GM23338 (cell line): Measurements from ENCODE around the gene NID2. TPM values are rescaled to one million over a fixed set of nuclear protein-coding genes. Genes with fewer than 3 reads are reported as not detected.

Experiments
- ATAC-seq: fragments of 200-7000 bp; cut with Tn5 transposase; 3 replicates; pipeline ENCODE4 v1.9.1; 2020
- DNase-seq: peaks from one replicate; pipeline ENCODE4 v3.0.0-alpha.2; 2015; ENCODE audit warnings: low spot score
- H2AFZ ChIP-seq: fragments of 200-600 bp; sonication (generic); 2 replicates; pipeline ENCODE4 v1.8.0; 2016; ENCODE audit warnings: antibody characterized with exemption, mild to moderate bottlenecking, moderate library complexity
- H3F3A ChIP-seq: fragments of 200-600 bp; sonication (generic); replicated peaks from 2 replicates; pipeline ENCODE4 v1.8.0; 2017; ENCODE audit warnings: antibody characterized with exemption, mixed run types, low read depth
- H3K27ac ChIP-seq: fragments of 200-600 bp; sonication (generic); 2 replicates; pipeline ENCODE4 v1.6.1; 2016; ENCODE audit warnings: low read depth
- H3K27me3 ChIP-seq: fragments of 200-600 bp; sonication (generic); 2 replicates; pipeline ENCODE4 v1.8.0; 2016; ENCODE audit warnings: mild to moderate bottlenecking, mixed run types, moderate library complexity; ENCODE audit not compliant: insufficient read depth
- H3K36me3 ChIP-seq: fragments of 200-600 bp; sonication (generic); 2 replicates; pipeline ENCODE4 v1.8.0; 2016; ENCODE audit warnings: mild to moderate bottlenecking; ENCODE audit not compliant: insufficient read depth
- H3K4me1 ChIP-seq: fragments of 200-600 bp; sonication (generic); 2 replicates; pipeline ENCODE4 v1.8.0; 2016; ENCODE audit warnings: mild to moderate bottlenecking, moderate library complexity; ENCODE audit not compliant: insufficient read depth
- H3K4me2 ChIP-seq: fragments of 200-600 bp; sonication (generic); 2 replicates; pipeline ENCODE4 v1.7.1; 2017; ENCODE audit warnings: mixed run types
- H3K4me3 ChIP-seq: fragments of 200-600 bp; sonication (generic); 2 replicates; pipeline ENCODE4 v1.6.1; 2016; ENCODE audit warnings: mixed run types
- H3K79me2 ChIP-seq: fragments of 200-600 bp; sonication (generic); replicated peaks from 2 replicates; pipeline ENCODE4 v1.8.0; 2017; ENCODE audit warnings: mild to moderate bottlenecking; ENCODE audit not compliant: insufficient read depth
- H3K9me2 ChIP-seq: fragments of 200-600 bp; sonication (generic); 2 replicates; pipeline ENCODE4 v1.8.0; 2017; ENCODE audit not compliant: insufficient read depth
- H4K20me1 ChIP-seq: fragments of 200-600 bp; sonication (generic); replicated peaks from 2 replicates; pipeline ENCODE4 v1.8.0; 2017; ENCODE audit warnings: mild to moderate bottlenecking; ENCODE audit not compliant: insufficient read depth
- H3K27ac Mint-ChIP-seq: 2 replicates; pipeline ENCODE4 v1.8.0; 2020; ENCODE audit warnings: inconsistent platforms, mild to moderate bottlenecking, moderate library complexity, mixed read lengths
- H3K27me3 Mint-ChIP-seq: 3 replicates; pipeline ENCODE4 v1.8.0; 2022; ENCODE audit warnings: low read depth, mild to moderate bottlenecking, moderate library complexity, mixed read lengths, inconsistent platforms; ENCODE audit not compliant: insufficient read depth, poor library complexity
- H3K36me3 Mint-ChIP-seq: 3 replicates; pipeline ENCODE4 v1.8.0; 2021; ENCODE audit warnings: low read depth, mild to moderate bottlenecking, inconsistent platforms, moderate library complexity, mixed read lengths
- H3K4me1 Mint-ChIP-seq: 3 replicates; pipeline ENCODE4 v1.8.0; 2020; ENCODE audit warnings: mild to moderate bottlenecking, inconsistent platforms, mixed read lengths
- H3K4me3 Mint-ChIP-seq: 3 replicates; pipeline ENCODE4 v1.8.0; 2021; ENCODE audit warnings: moderate library complexity, mild to moderate bottlenecking, inconsistent platforms, mixed read lengths
- H3K9me3 Mint-ChIP-seq: 3 replicates; pipeline ENCODE4 v1.8.0; 2020; ENCODE audit warnings: moderate library complexity, mild to moderate bottlenecking, inconsistent platforms, mixed read lengths
- CREB1 ChIP-seq: fragments of 250-450 bp; sonication (Bioruptor Pico); IDR thresholded peaks from 2 replicates; pipeline ENCODE4 v1.5.0; 2020; ENCODE audit warnings: low read depth, mild to moderate bottlenecking, moderate library complexity
- CTCF ChIP-seq, 2 experiments: fragments of 200-600 bp in 1 of 2; sonication (generic) in 1 of 2; conservative IDR thresholded peaks; 2 replicates each; pipeline versions ENCODE4 v1.5.1 to v1.6.1; 2016 to 2017; ENCODE audit warnings: antibody characterized with exemption in 2 of 2, low read depth in 2 of 2, mild to moderate bottlenecking in 2 of 2, moderate library complexity in 1 of 2
- EZH2 ChIP-seq: fragments of 200-600 bp; sonication (generic); IDR thresholded peaks from one replicate; pipeline ENCODE4 v1.8.0; 2017; ENCODE audit warnings: antibody characterized with exemption, mild to moderate bottlenecking, low read depth; ENCODE audit not compliant: unreplicated experiment
- EZH2phosphoT487 ChIP-seq: fragments of 200-600 bp; sonication (generic); IDR thresholded peaks from one replicate; pipeline ENCODE4 v1.8.1; 2018; ENCODE audit warnings: antibody characterized with exemption; ENCODE audit not compliant: unreplicated experiment
- JUNB ChIP-seq: IDR thresholded peaks from one replicate; pipeline ENCODE4 v1.6.1; 2016; ENCODE audit warnings: antibody characterized with exemption; ENCODE audit not compliant: unreplicated experiment
- NANOG ChIP-seq: IDR thresholded peaks from 2 replicates; pipeline ENCODE4 v1.6.1; 2016; ENCODE audit warnings: antibody characterized with exemption, borderline replicate concordance
- POLR2AphosphoS5 ChIP-seq: IDR thresholded peaks from 2 replicates; pipeline ENCODE4 v1.6.1; 2016; ENCODE audit warnings: antibody characterized with exemption, low read depth
- ZNF114 ChIP-seq: fragments of 250-450 bp; sonication (Bioruptor Pico); IDR thresholded peaks from 2 replicates; pipeline ENCODE4 v1.5.0; 2020; ENCODE audit warnings: mild to moderate bottlenecking, moderate library complexity
- ZNF331 ChIP-seq: fragments of 250-450 bp; sonication (Bioruptor Pico); IDR thresholded peaks from 2 replicates; pipeline ENCODE4 v1.5.0; 2020; ENCODE audit warnings: low read depth, mild to moderate bottlenecking, moderate library complexity
- ZNF462 ChIP-seq: fragments of 250-450 bp; sonication (Bioruptor Pico); IDR thresholded peaks from 2 replicates; pipeline ENCODE4 v1.5.0; 2020; ENCODE audit warnings: mild to moderate bottlenecking, moderate library complexity
- polyA plus RNA-seq: library from polyadenylated mRNA; unstranded; fragments of >200 nt; fragmentation: Nextera tagmentation; extraction: Ambion mirVana; gene quantifications from 2 replicates; pipeline ENCODE4 v1.2.1, GENCODE V29; 2016
- total RNA-seq: library from RNA; depleted of rRNA; stranded (reverse); fragments of >200 nt; shearing (Covaris generic); gene quantifications from 2 replicates; pipeline ENCODE4 v1.2.3, GENCODE V29; 2014
- TF ChIP-seq, protein P1 (sequence below): IDR thresholded peaks from 2 replicates; pipeline ENCODE4 v1.6.1; 2016; ENCODE audit warnings: antibody characterized with exemption

Gene NID2
- total and polyA plus RNA-seq, 2 experiments from 2014 or later: 4.3 to 10.4 TPM

DNA sequence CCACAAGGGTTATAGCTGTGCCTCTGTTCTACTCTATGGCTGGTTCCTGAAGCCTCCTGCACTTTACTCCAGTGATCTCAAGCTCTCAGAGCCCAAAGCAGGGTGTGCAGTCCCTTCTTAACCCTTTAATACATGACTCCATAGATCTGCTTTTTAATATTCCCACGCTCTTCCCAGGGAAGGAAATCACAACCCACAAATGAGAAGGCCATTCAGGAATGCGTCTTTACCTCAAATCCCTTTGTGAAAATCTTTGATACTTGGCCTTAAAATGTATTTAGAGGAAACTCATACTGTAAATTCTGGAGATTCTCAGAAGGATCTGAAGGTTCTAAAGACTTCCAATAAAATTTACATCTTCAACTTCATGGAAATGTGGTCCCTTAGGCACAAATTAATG lies 17.0 kb downstream of the NID2 start (continued):
- TF ChIP-seq ZNF462 (CRISPR knock-in tag): no peak
- no peak for TF ChIP-seq EZH2phosphoT487

GRCh38 chr14:52051251-52051650 lies 17.6 kb downstream of the NID2 start:
- Mint-ChIP-seq H3K4me1 (peaks cover 17% of the 10 kb centered on the region), H3K27ac (no peak overlapping the region), H3K9me3 (no peaks in the 10 kb centered on the region), H3K4me3 (no peak overlapping the region), H3K36me3 (no peaks in the 10 kb centered on the region), H3K27me3 (peaks cover 5% of the 10 kb centered on the region)
- no peaks in the 10 kb centered on the region for H3K27me3 ChIP-seq
- H3K9me2 ChIP-seq: no peaks in the 10 kb centered on the region
- no peak for DNase-seq
- no peak for ATAC-seq
- H3F3A ChIP-seq: no peaks in the 10 kb centered on the region
- H3K4me1 ChIP-seq: no peaks in the 10 kb centered on the region
- H4K20me1 ChIP-seq: no peaks in the 10 kb centered on the region
- H3K4me2 ChIP-seq: no peak overlapping the region
- H3K79me2 ChIP-seq: no peaks in the 10 kb centered on the region
- no peak overlapping the region for H2AFZ ChIP-seq
- no peak overlapping the region for H3K27ac ChIP-seq
- H3K4me3 ChIP-seq: no peak overlapping the region
- H3K36me3 ChIP-seq: no peaks in the 10 kb centered on the region
- TF ChIP-seq EZH2phosphoT487 (no peak), ZNF331 (CRISPR knock-in tag) (no peak), POLR2AphosphoS5 (no peak), NANOG (no peak), CREB1 (CRISPR knock-in tag) (no peak), CTCF (conservative IDR thresholded peaks at IDR 0.05; ENCODE audit: low read depth in 2 of 2) (no peak), ZNF114 (CRISPR knock-in tag) (no peak), EZH2 (no peak), JUNB (no peak)
- TF ChIP-seq, protein P1, sequence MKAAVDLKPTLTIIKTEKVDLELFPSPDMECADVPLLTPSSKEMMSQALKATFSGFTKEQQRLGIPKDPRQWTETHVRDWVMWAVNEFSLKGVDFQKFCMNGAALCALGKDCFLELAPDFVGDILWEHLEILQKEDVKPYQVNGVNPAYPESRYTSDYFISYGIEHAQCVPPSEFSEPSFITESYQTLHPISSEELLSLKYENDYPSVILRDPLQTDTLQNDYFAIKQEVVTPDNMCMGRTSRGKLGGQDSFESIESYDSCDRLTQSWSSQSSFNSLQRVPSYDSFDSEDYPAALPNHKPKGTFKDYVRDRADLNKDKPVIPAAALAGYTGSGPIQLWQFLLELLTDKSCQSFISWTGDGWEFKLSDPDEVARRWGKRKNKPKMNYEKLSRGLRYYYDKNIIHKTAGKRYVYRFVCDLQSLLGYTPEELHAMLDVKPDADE: no peak
